ENCODE data around the gene AAK1.

GRCh38 chr2:69471793-69472192 lies 171.7 kb downstream of the AAK1 start:
- no peak for TF ChIP-seq CTCF (IDR thresholded peaks at IDR 0.05; ENCODE audit: low read depth, low read length)
- TF ChIP-seq EZH2phosphoT487 (IDR thresholded peaks at IDR 0.05; ENCODE audit: low read depth): no peak

All from OCI-LY3 (cell line).